Measurements from ENCODE around the gene RELB.
"Not testable (repeated sequence)": the region's sequence is repeated elsewhere in the genome, so short reads cannot be mapped to it uniquely, and the experiment has no call there.

Gene RELB

GRCh38 chr19:45001087-45001739 lies at the start of gene RELB:
Gene RELB, plus strand, starts transcription at chr19:45001464. Its CDS starts 116 bp downstream, at chr19:45001580.
- DNase-seq, result peak; percentile 2

GRCh38 chr19:44954278-44954648 lies 47.0 kb upstream of the RELB start:
- DNase-seq, result no peak

GRCh38 chr19:44954649-44955504 lies 46.4 kb upstream of the RELB start, which contains the start of gene CLPTM1:
Gene CLPTM1, plus strand, starts transcription at chr19:44955380. Its CDS starts 16 bp downstream, at chr19:44955396.
- peak; percentile 95 for DNase-seq

- DNase-seq, result no peak
These were observed 45.5 kb upstream of the RELB start for GRCh38 chr19:44955505-44956439.

GRCh38 chr19:44957526-44957925 lies 43.7 kb upstream of the RELB start:
- no peak for DNase-seq

- DNase-seq, result no peak
These were observed 43.2 kb upstream of the RELB start for GRCh38 chr19:44958090-44958489.

GRCh38 chr19:44959691-44960090 lies 41.6 kb upstream of the RELB start:
- DNase-seq, result no peak

GRCh38 chr19:44960906-44961728 lies 40.1 kb upstream of the RELB start:
- DNase-seq, result no peak

GRCh38 chr19:44961821-44962220 lies 39.4 kb upstream of the RELB start:
- DNase-seq, result no peak

GRCh38 chr19:44968118-44968517 lies 33.1 kb upstream of the RELB start:
- no peak for DNase-seq

- DNase-seq, result no peak
These were observed 32.6 kb upstream of the RELB start for GRCh38 chr19:44968670-44969069.

- no peak for DNase-seq
These were observed 31.8 kb upstream of the RELB start for GRCh38 chr19:44969437-44969836.

GRCh38 chr19:44971451-44971850 lies 29.8 kb upstream of the RELB start:
- not testable (repeated sequence) for DNase-seq

GRCh38 chr19:44972802-44973201 lies 28.5 kb upstream of the RELB start:
- DNase-seq, result no peak

GRCh38 chr19:44973982-44974735 lies 27.1 kb upstream of the RELB start:
- DNase-seq, result no peak

- no peak for DNase-seq
These were observed 26.4 kb upstream of the RELB start for GRCh38 chr19:44974857-44975256.

GRCh38 chr19:44975444-44975843 lies 25.8 kb upstream of the RELB start:
- DNase-seq, result no peak

GRCh38 chr19:44984005-44984404 lies 17.3 kb upstream of the RELB start:
- DNase-seq, result no peak

- no peak for DNase-seq
These were observed 15.8 kb upstream of the RELB start for GRCh38 chr19:44985445-44985844.

- DNase-seq, result no peak
These were observed 14.9 kb upstream of the RELB start for GRCh38 chr19:44986389-44986788.

- DNase-seq, result no peak
These were observed 14.1 kb upstream of the RELB start for GRCh38 chr19:44987148-44987675.
